Ecto neural progenitor cell (in vitro differentiated cells): ENCODE data around the gene CPSF4.
"Not testable (repeated sequence)": the region's sequence is repeated elsewhere in the genome, so short reads cannot be mapped to it uniquely, and the experiment has no call there.

Experiments used
- DNase-seq: peaks from one replicate; pipeline ENCODE4 v3.0.0-alpha.2; 2018; ENCODE audit warnings: low spot score

Gene CPSF4

DNA sequence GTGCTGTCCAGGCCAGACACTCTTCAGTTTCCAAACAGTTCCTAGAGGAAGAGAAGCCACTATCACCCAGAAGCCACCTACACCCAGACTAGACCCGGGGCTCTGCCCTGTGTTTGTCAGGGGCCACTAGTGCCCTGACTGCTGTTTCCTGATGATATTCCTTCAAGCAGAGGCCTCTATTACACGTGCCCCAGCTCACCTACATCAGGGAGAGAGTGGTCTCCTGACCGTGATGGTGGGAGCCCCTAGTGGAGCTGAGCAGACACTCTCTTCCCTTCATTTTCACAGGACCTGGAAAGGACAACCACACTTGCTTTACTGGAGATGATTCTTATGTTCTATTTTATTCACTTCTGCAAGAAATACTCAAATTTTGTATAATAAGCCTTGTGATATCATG, 52.1 kb downstream of the CPSF4 start:
- DNase-seq, result no peak

GRCh38 chr7:99493823-99494222, 55.1 kb downstream of the CPSF4 start:
- no peak for DNase-seq

DNA sequence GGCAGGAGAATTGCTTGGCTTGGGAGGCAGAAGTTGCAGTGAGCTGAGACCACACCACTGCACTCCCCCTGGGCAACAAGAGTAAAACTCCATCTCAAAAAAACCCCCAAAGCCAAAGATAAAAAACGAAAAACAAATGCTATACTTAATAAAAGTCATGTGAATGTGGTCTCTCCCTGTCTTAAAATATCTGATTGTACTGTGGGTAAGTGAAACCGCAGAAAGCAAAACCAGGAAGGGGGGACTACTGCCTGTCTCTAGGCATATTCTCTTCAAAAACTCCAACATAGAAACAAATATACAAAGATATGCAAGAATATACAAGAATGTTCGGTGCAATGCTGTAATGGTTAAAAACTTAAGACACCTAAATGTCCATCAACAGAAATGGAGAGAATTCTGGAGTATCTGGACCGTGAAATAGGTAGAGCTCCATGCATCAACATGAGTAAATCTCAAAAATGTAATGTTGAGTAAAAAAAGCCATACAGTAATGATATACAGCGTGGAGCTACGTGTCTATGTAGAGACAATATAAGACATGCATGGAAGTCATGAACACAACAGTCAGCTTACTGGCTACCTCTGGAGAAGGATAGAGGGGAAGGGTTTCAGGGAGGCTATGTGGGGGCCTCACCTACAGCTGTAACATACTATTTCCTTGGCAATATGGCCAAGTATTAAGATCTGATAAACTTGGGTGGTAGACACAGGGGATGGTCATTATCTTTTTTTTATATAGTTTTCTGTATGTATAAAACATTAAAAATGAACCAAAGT, 59.2 kb downstream of the CPSF4 start:
- DNase-seq, result no peak

- DNase-seq, result no peak
Measured at GRCh38 chr7:99498546-99498944, 59.8 kb downstream of the CPSF4 start.

- no peak for DNase-seq
Measured at GRCh38 chr7:99499371-99499720, 60.6 kb downstream of the CPSF4 start.

DNA sequence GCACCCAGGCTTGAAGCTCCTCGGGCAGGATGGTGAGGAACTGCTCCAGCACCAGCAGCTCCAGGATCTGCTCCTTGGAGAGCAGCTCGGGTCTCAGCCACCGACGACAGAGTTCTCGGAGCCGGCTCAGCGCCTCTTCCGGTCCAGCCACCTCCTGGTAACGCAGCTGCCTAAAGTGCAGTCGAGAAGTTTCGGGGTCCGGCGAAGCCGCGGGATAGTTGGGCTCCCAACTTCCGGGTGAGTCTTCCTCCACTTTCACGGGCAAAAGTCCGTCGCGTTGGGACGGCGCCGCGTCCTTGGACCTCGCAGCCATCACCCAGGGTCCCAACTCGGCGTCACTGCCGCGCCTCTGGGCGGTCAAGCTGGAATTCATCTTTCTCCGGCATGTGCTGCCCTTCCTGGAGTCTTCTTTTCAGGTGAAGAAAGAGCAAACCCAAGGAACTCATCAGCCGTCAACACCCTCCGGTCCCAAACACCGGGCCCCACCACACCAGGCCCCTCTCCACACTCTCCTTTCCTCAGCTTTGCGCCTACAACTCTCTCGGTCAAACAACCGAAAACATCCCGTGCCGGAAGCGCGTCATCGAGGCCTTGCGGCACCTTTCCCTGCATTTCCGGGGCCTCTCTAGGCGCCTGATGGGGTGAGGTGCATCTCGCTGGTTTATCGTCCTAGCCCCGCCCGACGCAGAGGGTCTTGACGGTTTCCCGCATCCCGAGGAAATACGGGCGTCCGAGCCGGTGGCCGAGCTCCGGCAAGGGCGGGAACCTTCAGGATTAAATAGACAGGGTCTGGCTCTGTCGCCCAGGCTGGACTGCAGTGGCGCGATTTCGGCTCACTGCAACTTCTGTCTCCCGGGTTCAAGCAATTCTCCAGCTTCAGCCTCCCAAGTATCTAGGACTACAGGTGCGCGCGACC, 61.2 kb downstream of the CPSF4 start, which contains the start of gene ZNF394:
TSS of gene ZNF394 (minus strand) at position 561 of the 916 bp plus-strand sequence. CDS start at position 373, 188 bp downstream.
- peak; percentile 92 for DNase-seq

DNA sequence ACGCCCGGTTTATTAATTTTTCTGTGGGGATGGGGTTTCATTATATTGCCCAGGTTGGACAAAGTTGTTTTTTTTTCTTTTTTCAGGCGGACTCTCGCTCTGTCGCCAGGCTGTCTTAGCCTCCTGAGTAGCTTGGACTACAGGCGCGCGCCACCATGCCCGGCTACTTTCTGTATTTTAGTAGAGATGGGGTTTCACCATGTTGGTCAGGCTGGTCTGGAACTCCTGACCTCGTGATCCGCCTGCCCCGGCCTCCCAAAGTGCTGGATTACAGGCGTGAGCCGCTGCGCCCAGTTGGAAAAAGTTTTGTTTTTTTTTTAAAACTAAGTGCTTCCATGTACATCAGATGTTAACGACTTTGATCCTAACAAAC, 61.9 kb downstream of the CPSF4 start:
- DNase-seq, result no peak

GRCh38 chr7:99501236-99501635, 62.5 kb downstream of the CPSF4 start:
- DNase-seq, result not testable (repeated sequence)

DNA sequence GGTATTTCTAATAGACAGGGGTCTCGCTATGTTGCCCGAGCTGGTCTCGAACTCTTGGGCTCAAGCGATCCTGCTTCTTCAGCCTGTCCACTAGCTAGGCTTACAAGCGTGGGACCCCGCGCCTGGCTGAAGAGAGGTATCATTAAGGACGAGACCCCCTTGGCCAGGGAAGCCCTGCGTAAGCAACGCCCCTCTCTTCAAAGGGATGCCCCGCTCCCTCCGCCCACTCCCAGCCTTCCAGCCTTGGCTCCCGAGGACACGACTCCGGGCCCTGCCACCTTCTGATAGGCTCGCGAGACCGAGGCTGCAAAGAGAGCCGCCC, 65.5 kb downstream of the CPSF4 start:
- peak; percentile 99 for DNase-seq

- peak; percentile 97 for DNase-seq
Measured at GRCh38 chr7:99504603-99505323, 66.0 kb downstream of the CPSF4 start, which contains the start of gene ZKSCAN5. Gene ZKSCAN5 (plus strand): TSS chr7:99504662. CDS start chr7:99506045, 1,383 bp downstream.

- DNase-seq, result no peak
Measured at GRCh38 chr7:99505324-99505662, 66.5 kb downstream of the CPSF4 start.
